Liver (tissue), 9 donors: ENCODE data around the gene ZNF460. TPM values are rescaled to one million over a fixed set of nuclear protein-coding genes. Genes with fewer than 3 reads are reported as not detected.
A peak's percentile ranks its signal among the peaks of the same experiment; 100 is the strongest.

ENCODE experiments used
- DNase-seq: peaks from one replicate; pipeline ENCODE4 v3.0.0-alpha.2; 2017; ENCODE audit warnings: low spot score
- H3K27ac ChIP-seq, 2 donors: one replicate each; pipeline ENCODE4 v1.7.0; 2013; ENCODE audit warnings: inconsistent platforms in 2 of 2, low read length in 2 of 2, control low read depth in 1 of 2, low read depth in 1 of 2, mild to moderate bottlenecking in 1 of 2
- H3K27me3 ChIP-seq, 4 donors: one replicate each; pipeline versions ENCODE4 v1.6.1 to v1.7.0; 2013; ENCODE audit warnings: low read length in 3 of 4, inconsistent platforms in 1 of 4, mild to moderate bottlenecking in 1 of 4, moderate library complexity in 1 of 4; ENCODE audit not compliant: control insufficient read depth in 4 of 4, insufficient read depth in 4 of 4
- H3K36me3 ChIP-seq, 4 donors: one replicate each; pipeline versions ENCODE4 v1.6.1 to v1.7.0; 2013; ENCODE audit warnings: low read length in 3 of 4, mild to moderate bottlenecking in 3 of 4, low read depth in 1 of 4, moderate library complexity in 1 of 4; ENCODE audit not compliant: control insufficient read depth in 4 of 4, insufficient read depth in 3 of 4
- H3K4me1 ChIP-seq, 4 donors: one replicate each; pipeline versions ENCODE4 v1.6.1 to v1.7.0; 2013; ENCODE audit warnings: low read length in 3 of 4, mild to moderate bottlenecking in 3 of 4, moderate library complexity in 1 of 4; ENCODE audit not compliant: control insufficient read depth in 4 of 4, insufficient read depth in 4 of 4
- H3K4me3 ChIP-seq, 3 donors: one replicate each; pipeline versions ENCODE4 v1.6.1 to v1.7.0; 2013; ENCODE audit warnings: low read length in 3 of 3, control low read depth in 1 of 3, low read depth in 1 of 3, mild to moderate bottlenecking in 1 of 3
- H3K9ac ChIP-seq, 2 donors: one replicate each; pipeline ENCODE4 v1.7.0; 2013; ENCODE audit warnings: low read length in 2 of 2, mild to moderate bottlenecking in 2 of 2, moderate library complexity in 2 of 2, control low read depth in 1 of 2, low read depth in 1 of 2
- H3K9me3 ChIP-seq, 4 donors: one replicate each; pipeline versions ENCODE4 v1.6.1 to v1.7.0; 2013; ENCODE audit warnings: low read length in 3 of 4; ENCODE audit not compliant: control insufficient read depth in 4 of 4
- ATF3 ChIP-seq: IDR thresholded peaks from 2 replicates; pipeline ENCODE4 v1.6.1; 2016; ENCODE audit warnings: antibody characterized with exemption
- CTCF ChIP-seq: fragments of 150-350 bp; IDR thresholded peaks from 2 replicates; pipeline ENCODE4 v1.5.1; 2017; ENCODE audit warnings: improper control_type of control experiment, low read depth, low read length; ENCODE audit not compliant: missing input control
- EGR1 ChIP-seq, 2 donors: IDR thresholded peaks; 2 replicates each; pipeline ENCODE4 v1.6.1; 2016 to 2018; ENCODE audit warnings: antibody characterized with exemption in 2 of 2, low read depth in 2 of 2
- FOXA1 ChIP-seq: IDR thresholded peaks from 2 replicates; pipeline ENCODE4 v1.6.1; 2016; ENCODE audit warnings: antibody characterized with exemption
- FOXA2 ChIP-seq: IDR thresholded peaks from 2 replicates; pipeline ENCODE4 v1.6.1; 2016; ENCODE audit warnings: antibody characterized with exemption
- GABPA ChIP-seq, 2 donors: IDR thresholded peaks in 1 of 2; conservative IDR thresholded peaks in 1 of 2; 2 replicates each; pipeline ENCODE4 v1.6.1; 2016; ENCODE audit warnings: antibody characterized with exemption in 2 of 2, mild to moderate bottlenecking in 1 of 2, moderate library complexity in 1 of 2
- HNF4A ChIP-seq, 2 donors: conservative IDR thresholded peaks; 2 replicates each; pipeline ENCODE4 v1.6.1; 2016; ENCODE audit warnings: antibody characterized with exemption in 2 of 2, mild to moderate bottlenecking in 2 of 2
- HNF4G ChIP-seq: IDR thresholded peaks from 2 replicates; pipeline ENCODE4 v1.6.1; 2016; ENCODE audit warnings: antibody characterized with exemption
- JUND ChIP-seq, 2 donors: IDR thresholded peaks; 2 replicates each; pipeline ENCODE4 v1.6.1; 2016; ENCODE audit warnings: antibody characterized with exemption in 2 of 2
- MAX ChIP-seq: IDR thresholded peaks from 2 replicates; pipeline ENCODE4 v1.6.1; 2016; ENCODE audit warnings: antibody characterized with exemption
- NR2F2 ChIP-seq: IDR thresholded peaks from 2 replicates; pipeline ENCODE4 v1.6.1; 2016; ENCODE audit warnings: antibody characterized with exemption
- RAD21 ChIP-seq, 2 donors: IDR thresholded peaks; 2 replicates each; pipeline ENCODE4 v1.6.1; 2016; ENCODE audit warnings: antibody characterized with exemption in 2 of 2, mild to moderate bottlenecking in 2 of 2
- REST ChIP-seq: IDR thresholded peaks from 2 replicates; pipeline ENCODE4 v1.6.1; 2016; ENCODE audit warnings: antibody characterized with exemption, mild to moderate bottlenecking
- RXRA ChIP-seq, 2 donors: IDR thresholded peaks; 2 replicates each; pipeline ENCODE4 v1.6.1; 2017 to 2018; ENCODE audit warnings: antibody characterized with exemption in 2 of 2, mild to moderate bottlenecking in 1 of 2
- SP1 ChIP-seq: IDR thresholded peaks from 2 replicates; pipeline ENCODE4 v1.6.1; 2018; ENCODE audit warnings: antibody characterized with exemption, mild to moderate bottlenecking
- TAF1 ChIP-seq: conservative IDR thresholded peaks from 2 replicates; pipeline ENCODE4 v1.6.1; 2016; ENCODE audit warnings: antibody characterized with exemption, mild to moderate bottlenecking
- YY1 ChIP-seq: IDR thresholded peaks from 2 replicates; pipeline ENCODE4 v1.6.1; 2016; ENCODE audit warnings: antibody characterized with exemption, mild to moderate bottlenecking
- ZBTB33 ChIP-seq: IDR thresholded peaks from 2 replicates; pipeline ENCODE4 v1.6.1; 2016; ENCODE audit warnings: antibody characterized with exemption
- WGBS: extraction: QIAGEN DNeasy Blood & Tissue Kit; methylation state at CpG from one replicate; pipeline ENCODE4 v1.1.7; 2013; 5-methylcytosine and 5-hydroxymethylcytosine counted together
- polyA plus RNA-seq, 2 donors: library from polyadenylated mRNA; stranded (reverse) in 1 of 2; unstranded in 1 of 2; fragments of 200-250 nt in 1 of 2; fragments of >200 nt in 1 of 2; fragmentation: Nextera tagmentation in 1 of 2; extraction: Ambion mirVana in 1 of 2; gene quantifications; one replicate each; pipeline versions ENCODE4 v1.2.1 to v1.2.3, GENCODE V29; 2013 to 2015
- total RNA-seq, 2 donors: library from RNA; depleted of rRNA; stranded (reverse); fragments of >200 nt; gene quantifications; one replicate each; pipeline ENCODE4 v1.2.3, GENCODE V29; 2014
- donor health status: healthy.
- donor health status: healthy.
- donor health status: healthy.
- donor health status: healthy.
- donor health status: healthy.

Gene ZNF460
- total and polyA plus RNA-seq, 4 donors, result 0.24 to 54.4 (median 19.4) TPM

GRCh38 chr19:57302020-57302465 lies 21.8 kb downstream of the ZNF460 start:
- 90% methylated on average over 1 of the region's 1 CpG for WGBS

More at GRCh38 chr19:57302020-57302465, 21.8 kb downstream of the ZNF460 start:
- Histone ChIP-seq H3K4me3 (peak overlapping the region in 1 of 3 donors; percentile 30), H3K27ac (no peak overlapping the region), H3K36me3 (peaks cover 7 to 33% (median 21%) of the 10 kb centered on the region in 4 donors), H3K4me1 (no peaks in the 10 kb centered on the region), H3K9me3 (peaks cover 0 to 4% (median 2%) of the 10 kb centered on the region in 4 donors), H3K9ac (no peak overlapping the region), H3K27me3 (no peaks in the 10 kb centered on the region)
- DNase-seq, result no peak
- TF ChIP-seq MAX (no peak), GABPA (IDR thresholded peaks at IDR 0.05 in 1 of 2, conservative IDR thresholded peaks at IDR 0.05 in 1 of 2) (no peak), FOXA2 (no peak), HNF4A (conservative IDR thresholded peaks at IDR 0.05) (no peak), REST (no peak), CTCF (no peak), SP1 (no peak), ZBTB33 (no peak), YY1 (no peak), TAF1 (no peak), EGR1 (IDR thresholded peaks at IDR 0.05; ENCODE audit: low read depth in 2 of 2) (no peak), ATF3 (no peak), NR2F2 (no peak), HNF4G (no peak), RAD21 (IDR thresholded peaks at IDR 0.05) (no peak), FOXA1 (no peak), JUND (IDR thresholded peaks at IDR 0.05) (no peak), RXRA (IDR thresholded peaks at IDR 0.05) (no peak)
